Heart left ventricle (tissue), 16 donors: ENCODE measurements around the gene HSFX3. TPM values are rescaled to one million over a fixed set of nuclear protein-coding genes. Genes with fewer than 3 reads are reported as not detected.
"Not testable (repeated sequence)": the region's sequence is repeated elsewhere in the genome, so short reads cannot be mapped to it uniquely, and the experiment has no call there.

Experiments used
- ATAC-seq, 4 donors: fragments of 200-7000 bp; cut with Tn5 transposase; one replicate each; pipeline ENCODE4 v1.9.1; 2020 to 2022; ENCODE audit warnings: moderate library complexity in 4 of 4, mild to moderate bottlenecking in 3 of 4, moderate number of reproducible peaks in 1 of 4
- DNase-seq, 5 donors: peaks; one replicate each; pipeline ENCODE4 v3.0.0-alpha.2; 2020
- H3K27ac ChIP-seq, 12 donors: fragments of 200-600 bp; sonication (generic) in 4 of 12; one replicate each; pipeline versions ENCODE4 v1.5.0 to v1.8.0; 2016 to 2022; ENCODE audit warnings: mild to moderate bottlenecking in 2 of 12
- H3K27me3 ChIP-seq, 9 donors: fragments of 200-600 bp; sonication (generic) in 2 of 9; one replicate each; pipeline versions ENCODE4 v1.5.1 to v1.8.0; 2016 to 2022; ENCODE audit warnings: mild to moderate bottlenecking in 3 of 9
- H3K36me3 ChIP-seq, 9 donors: fragments of 200-600 bp; sonication (generic) in 2 of 9; one replicate each; pipeline versions ENCODE4 v1.5.0 to v1.8.0; 2018 to 2022; ENCODE audit warnings: mild to moderate bottlenecking in 2 of 9
- H3K4me1 ChIP-seq, 12 donors: fragments of 200-600 bp; sonication (generic) in 4 of 12; one replicate each; pipeline versions ENCODE4 v1.5.0 to v1.8.0; 2016 to 2022; ENCODE audit warnings: mild to moderate bottlenecking in 3 of 12
- H3K4me3 ChIP-seq, 12 donors: fragments of 200-600 bp; sonication (generic) in 4 of 12; one replicate each; pipeline versions ENCODE4 v1.5.0 to v1.8.0; 2017 to 2022; ENCODE audit warnings: mild to moderate bottlenecking in 9 of 12, moderate library complexity in 4 of 12
- H3K9me3 ChIP-seq, 12 donors: fragments of 200-600 bp; sonication (generic) in 4 of 12; one replicate each; pipeline versions ENCODE4 v1.5.0 to v1.8.0; 2016 to 2022; ENCODE audit warnings: mild to moderate bottlenecking in 1 of 12
- POLR2A ChIP-seq, 2 donors: fragments of 450-650 bp; IDR thresholded peaks; one replicate each; pipeline ENCODE4 v1.6.1; 2017; ENCODE audit warnings: antibody characterized with exemption in 2 of 2, mild to moderate bottlenecking in 2 of 2, moderate library complexity in 2 of 2
- WGBS, 4 donors: extraction: QIAGEN DNeasy Blood & Tissue Kit in 2 of 4; methylation state at CpG; one replicate each; pipeline versions ENCODE4 v1.1.5 to v1.1.7; 2013 to 2018; 5-methylcytosine and 5-hydroxymethylcytosine counted together
- intact Hi-C, 10 donors: fragments of 100-400 bp; cut with DNase I; formaldehyde crosslinking; loops; one replicate each; pipeline versions ENCODE4 v1.11.1 to v1.14.2; 2022
- polyA plus RNA-seq, 2 donors: library from polyadenylated mRNA; stranded (reverse); fragments of 200-250 nt; gene quantifications; one replicate each; pipeline ENCODE4 v1.2.3, GENCODE V29; 2013
- total RNA-seq, 9 donors: library from RNA; depleted of rRNA in 2 of 9; stranded (reverse); fragments of >200 nt in 2 of 9; fragmentation: NEBNext Ultra II Directional in 3 of 9; extraction: Animal tissue kit (Norgen Biotek cat#: 25700) in 3 of 9; gene quantifications; one replicate each; pipeline versions ENCODE4 v1.1.0 to v1.2.4, GENCODE V29; 2016 to 2023
- TF ChIP-seq, protein P1 (sequence below), 12 donors: fragments of 200-600 bp; sonication (generic) in 4 of 12; IDR thresholded peaks; one replicate each; pipeline versions ENCODE4 v1.5.0 to v1.8.0; 2018 to 2022; ENCODE audit warnings: antibody characterized with exemption in 12 of 12, mild to moderate bottlenecking in 5 of 12
- donor health status: ischemic (EF 13 %, LVEDD 7.1; RV severe dilation, severe dysfunction).
- donor health status: healthy with polysubstance abuse.
- donor health status: DM: no; HTN: yes; CAD: no.
- donor health status: DM: no; HTN: no; CAD: no.
- donor health status: ischemic (EF 25% LVEDD 6.9; RV normal size, moderate dysfunction).
- donor health status: ischemic (EF 25% LVEDD 5.7; RV mildly dilated, moderate dysfunction).
- donor health status: healthy.
- donor health status: DM: yes; HTN: yes; CAD: no.
- donor health status: ischemic (EF 35%, LVEDD 5.7; RV mildly dilated, moderate dysfunction).
- donor health status: nonischemic (EF 11% LVEDD 7.7; RV severe dilation, severe dysfunction).
- donor health status: DM: yes; HTN: yes; CAD: no.
- donor health status: PGD.
- donor health status: ischemic (EF 29% LVEDD 5.4; RV normal size, mild dysfunction).
- donor health status: nonischemic (EF 23%, LVEDD 6.1; RV moderate dilation, normal function).

HSFX3 gene
- total and polyA plus RNA-seq, 11 donors: 0.23 to 0.49 (median 0.32) TPM; not detected in 8

DNA sequence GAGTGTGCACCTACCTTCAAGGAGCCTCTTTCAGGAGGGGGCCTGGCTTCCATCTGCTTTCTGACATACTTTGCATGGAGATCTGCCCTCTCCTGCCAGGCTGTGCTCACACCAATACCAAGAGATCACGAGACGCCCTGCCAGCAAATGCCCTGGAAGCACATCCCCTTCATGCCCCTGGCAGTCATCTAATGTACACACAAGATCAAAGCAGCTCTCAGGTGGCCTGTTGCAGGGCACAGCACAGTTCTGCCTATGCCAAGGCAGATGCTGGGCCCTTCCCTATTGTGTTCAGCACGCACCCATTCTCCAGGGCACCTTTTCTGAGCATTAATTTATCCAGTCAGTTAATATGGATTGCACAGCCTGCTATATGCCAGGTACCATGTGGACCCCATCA, 16.9 kb downstream of the HSFX3 start:
- H3K27ac ChIP-seq, ATAC-seq, DNase-seq, H3K27me3 ChIP-seq, H3K9me3 ChIP-seq, intact Hi-C loops, H3K4me1 ChIP-seq, H3K4me3 ChIP-seq: not testable (repeated sequence)
- H3K36me3 ChIP-seq: peaks cover 0 to 17% (median 0%) of the 10 kb centered on the region in 9 donors
- WGBS, 4 donors: 90 to 100% methylated on average over 1 of the region's 3 CpGs; no CpG with 5 or more reads in 2 of the 4 donors

DNA sequence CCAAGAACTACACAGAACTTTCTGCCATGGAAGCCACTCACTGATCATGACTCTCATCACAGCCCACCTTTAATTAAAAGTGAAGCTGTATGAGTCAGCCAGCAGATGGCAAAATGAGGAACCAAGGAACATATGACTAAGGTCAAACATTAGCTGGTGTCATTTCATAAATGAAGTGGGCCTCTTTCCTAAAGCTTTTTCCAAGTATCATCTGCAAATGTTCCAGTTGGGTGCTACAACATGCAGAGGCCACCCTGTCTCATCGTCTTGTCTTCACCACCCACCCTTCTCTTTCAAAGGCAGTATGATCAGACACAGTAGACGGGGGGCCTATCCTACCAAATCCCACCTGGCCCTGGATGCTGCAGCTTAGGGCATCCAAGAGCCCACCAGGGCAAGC, 18.1 kb downstream of the HSFX3 start:
- DNase-seq: no peak
- no peak for ATAC-seq
- intact Hi-C loops: no loop called here
- H3K36me3 ChIP-seq: peaks cover 0 to 17% (median 0%) of the 10 kb centered on the region in 9 donors
- WGBS, 4 donors: 66 to 97% (median 82%) methylated on average over 2 of the region's 2 CpGs
- no peaks in the 10 kb centered on the region for H3K9me3 ChIP-seq
- H3K27ac ChIP-seq: no peak overlapping the region
- H3K27me3 ChIP-seq: no peaks in the 10 kb centered on the region
- TF ChIP-seq POLR2A (IDR thresholded peaks at IDR 0.05): no peak
- TF ChIP-seq, protein P1, sequence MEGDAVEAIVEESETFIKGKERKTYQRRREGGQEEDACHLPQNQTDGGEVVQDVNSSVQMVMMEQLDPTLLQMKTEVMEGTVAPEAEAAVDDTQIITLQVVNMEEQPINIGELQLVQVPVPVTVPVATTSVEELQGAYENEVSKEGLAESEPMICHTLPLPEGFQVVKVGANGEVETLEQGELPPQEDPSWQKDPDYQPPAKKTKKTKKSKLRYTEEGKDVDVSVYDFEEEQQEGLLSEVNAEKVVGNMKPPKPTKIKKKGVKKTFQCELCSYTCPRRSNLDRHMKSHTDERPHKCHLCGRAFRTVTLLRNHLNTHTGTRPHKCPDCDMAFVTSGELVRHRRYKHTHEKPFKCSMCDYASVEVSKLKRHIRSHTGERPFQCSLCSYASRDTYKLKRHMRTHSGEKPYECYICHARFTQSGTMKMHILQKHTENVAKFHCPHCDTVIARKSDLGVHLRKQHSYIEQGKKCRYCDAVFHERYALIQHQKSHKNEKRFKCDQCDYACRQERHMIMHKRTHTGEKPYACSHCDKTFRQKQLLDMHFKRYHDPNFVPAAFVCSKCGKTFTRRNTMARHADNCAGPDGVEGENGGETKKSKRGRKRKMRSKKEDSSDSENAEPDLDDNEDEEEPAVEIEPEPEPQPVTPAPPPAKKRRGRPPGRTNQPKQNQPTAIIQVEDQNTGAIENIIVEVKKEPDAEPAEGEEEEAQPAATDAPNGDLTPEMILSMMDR (IDR thresholded peaks at IDR 0.05): no peak
- no peaks in the 10 kb centered on the region for H3K4me1 ChIP-seq
- H3K4me3 ChIP-seq: no peak overlapping the region

GRCh38 chrX:149528381-149528780, 21.3 kb downstream of the HSFX3 start:
- no peak overlapping the region for H3K4me3 ChIP-seq
- no peaks in the 10 kb centered on the region for H3K27me3 ChIP-seq
- H3K36me3 ChIP-seq: peaks cover 0 to 17% (median 0%) of the 10 kb centered on the region in 9 donors
- H3K9me3 ChIP-seq: no peaks in the 10 kb centered on the region
- WGBS, 4 donors: 46 to 91% (median 82%) methylated on average over 1 of the region's 1 CpG
- intact Hi-C loops: no loop called here
- DNase-seq (no peak), ATAC-seq (no peak)
- H3K27ac ChIP-seq: no peak overlapping the region
- TF ChIP-seq, protein P1 (IDR thresholded peaks at IDR 0.05): no peak
- no peak for TF ChIP-seq POLR2A (IDR thresholded peaks at IDR 0.05)
- H3K4me1 ChIP-seq: peaks cover 0 to 6% (median 0%) of the 10 kb centered on the region in 12 donors

DNA sequence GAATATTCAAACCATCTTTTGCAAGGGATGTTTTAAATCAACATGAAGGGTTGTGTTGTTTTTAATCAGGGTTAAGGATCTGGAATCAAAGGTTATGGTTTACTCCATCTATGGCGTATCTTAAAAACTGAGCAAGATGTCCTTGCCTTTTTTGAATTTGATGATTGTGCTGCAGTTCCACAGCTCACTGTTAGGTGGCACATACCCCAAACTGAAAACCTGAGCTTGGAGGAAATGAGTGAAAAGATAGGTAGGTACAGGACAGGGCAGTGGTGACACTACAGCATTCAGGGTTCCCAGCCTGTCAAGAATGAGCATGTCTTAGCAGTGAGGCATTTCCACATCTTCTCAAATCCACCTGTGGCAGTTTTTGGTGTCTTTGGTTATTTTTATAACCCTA, 22.0 kb downstream of the HSFX3 start:
- intact Hi-C loops: no loop called here
- peaks cover 0 to 17% (median 0%) of the 10 kb centered on the region in 9 donors for H3K36me3 ChIP-seq
- no peak for DNase-seq
- peaks cover 0 to 11% (median 0%) of the 10 kb centered on the region in 12 donors for H3K4me1 ChIP-seq
- no peak overlapping the region for H3K4me3 ChIP-seq
- TF ChIP-seq POLR2A (IDR thresholded peaks at IDR 0.05): no peak
- TF ChIP-seq, protein P1 (IDR thresholded peaks at IDR 0.05): peak in 11 of 12 donors; percentile 9 to 58 (median 36)
- 33 to 69% (median 62%) methylated on average over 1 of the region's 1 CpG for WGBS, 4 donors
- no peaks in the 10 kb centered on the region for H3K27me3 ChIP-seq
- H3K9me3 ChIP-seq: no peaks in the 10 kb centered on the region
- no peak overlapping the region for H3K27ac ChIP-seq
- peak in 1 of 4 donors; percentile 21 for ATAC-seq

DNA sequence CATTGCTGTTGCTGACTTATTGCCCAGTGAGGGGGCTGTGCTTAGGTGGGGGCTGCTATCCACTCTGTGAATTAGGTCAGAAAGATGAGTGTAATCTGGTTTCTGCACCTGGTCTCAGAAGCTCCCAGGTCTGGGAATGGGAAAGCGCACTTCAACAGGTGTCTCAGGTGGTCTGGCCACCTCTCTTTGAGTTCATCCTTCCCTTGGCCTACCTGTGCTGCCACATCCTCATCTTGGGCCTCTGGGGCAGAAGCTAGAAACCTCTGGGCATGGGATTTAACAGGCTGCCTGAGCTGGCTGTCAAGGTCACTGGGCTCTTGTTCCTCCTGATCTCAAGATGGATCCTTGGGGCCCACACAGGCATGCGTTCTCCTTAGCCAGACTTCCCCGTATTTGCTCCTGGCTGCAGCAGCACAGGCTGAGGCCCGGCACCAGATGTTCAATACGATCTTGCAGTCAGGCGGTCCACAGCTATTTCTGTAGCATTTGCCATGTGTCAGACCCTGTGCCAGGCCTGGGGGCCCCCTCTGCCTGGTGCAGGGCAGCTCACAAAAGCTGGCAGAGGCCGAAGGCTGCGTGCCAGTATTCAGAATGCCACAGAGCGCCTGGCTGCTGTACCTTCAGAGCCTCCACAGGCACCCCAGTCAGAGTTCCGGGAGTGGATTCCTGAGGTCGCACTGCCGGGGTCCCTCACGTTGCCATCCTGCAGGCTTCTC, 23.2 kb downstream of the HSFX3 start:
- H3K27ac ChIP-seq: peak overlapping the region in 11 of 12 donors; percentile 42 to 74 (median 64)
- H3K27me3 ChIP-seq, intact Hi-C loops, H3K4me3 ChIP-seq, DNase-seq, H3K9me3 ChIP-seq: not testable (repeated sequence)
- peaks cover 0 to 11% (median 0%) of the 10 kb centered on the region in 12 donors for H3K4me1 ChIP-seq
- 45 to 100% (median 76%) methylated on average over 1 to 8 of the region's 13 CpGs for WGBS, 4 donors
- H3K36me3 ChIP-seq: peaks cover 0 to 10% (median 0%) of the 10 kb centered on the region in 9 donors
- ATAC-seq: peak; percentile 79 to 91 (median 82)

- WGBS, 4 donors: 46 to 63% (median 49%) methylated on average over 2 to 5 of the region's 5 CpGs
- H3K9me3 ChIP-seq, H3K36me3 ChIP-seq, DNase-seq, intact Hi-C loops, H3K4me3 ChIP-seq, H3K27me3 ChIP-seq: not testable (repeated sequence)
- peaks cover 0 to 11% (median 0%) of the 10 kb centered on the region in 12 donors for H3K4me1 ChIP-seq
- ATAC-seq: peak in 2 of 4 donors; percentile 8 to 19
- peak overlapping the region in 10 of 12 donors; percentile 42 to 74 (median 67) for H3K27ac ChIP-seq
Measured at GRCh38 chrX:149525903-149526302, 23.8 kb downstream of the HSFX3 start.

DNA sequence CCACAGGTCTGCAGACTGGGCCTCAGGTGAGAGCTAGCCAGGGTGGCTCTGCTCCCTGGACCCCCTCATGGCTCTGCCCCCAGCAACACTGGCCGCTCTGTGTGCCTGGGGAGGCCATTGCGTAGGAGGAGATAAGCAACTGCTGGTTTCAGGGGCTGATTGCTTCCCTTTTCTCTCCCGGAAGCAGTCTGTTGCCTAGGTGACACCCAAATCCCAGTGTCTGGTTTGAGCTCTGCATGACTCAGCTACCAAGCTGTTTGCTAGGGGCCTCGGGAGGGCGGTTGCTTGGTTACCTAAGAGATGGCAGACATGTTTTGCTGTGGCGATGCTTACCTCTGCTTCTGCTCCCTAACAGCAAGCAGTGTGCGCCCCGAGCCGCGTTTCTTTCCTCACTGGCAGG, 24.3 kb downstream of the HSFX3 start:
- H3K36me3 ChIP-seq, H3K9me3 ChIP-seq, intact Hi-C loops, H3K27me3 ChIP-seq, H3K4me3 ChIP-seq: not testable (repeated sequence)
- WGBS, 4 donors: 25 to 45% (median 27%) methylated on average over 3 to 5 of the region's 10 CpGs; no CpG with 5 or more reads in 1 of the 4 donors
- peak in 3 of 5 donors; percentile 40 to 68 (median 47) for DNase-seq
- Histone ChIP-seq H3K27ac (peak overlapping the region in 4 of 12 donors; percentile 39 to 72 (median 46)), H3K4me1 (peaks cover 0 to 11% (median 0%) of the 10 kb centered on the region in 12 donors)
- ATAC-seq: peak in 3 of 4 donors; percentile 63 to 70 (median 65)
